Activated CD4-positive, alpha-beta memory T cell treated with anti-CD3 and anti-CD28 coated beads, Interleukin-2, amount 10 ng/mL, durations not matched to agents 7 days and 5 days (primary cell): Measurements from ENCODE around the gene CELA2A. TPM values are rescaled to one million over a fixed set of nuclear protein-coding genes. Genes with fewer than 3 reads are reported as not detected.
"Not testable (repeated sequence)": the region's sequence is repeated elsewhere in the genome, so short reads cannot be mapped to it uniquely, and the experiment has no call there.

Experiments used
- CTCF ChIA-PET: fragments of 350-600 bp; sonication (Branson Sonifier 250); formaldehyde crosslinking; loops from one replicate; lab custom pipeline; 2021; ENCODE audit warnings: antibody characterized with exemption, inconsistent platforms; lab: Charles Lee
- POLR2A ChIA-PET: fragments of 350-600 bp; sonication (Branson Sonifier 250); formaldehyde crosslinking; loops from one replicate; lab custom pipeline; 2021; ENCODE audit warnings: antibody characterized with exemption; lab: Charles Lee
- DNase-seq: peaks from one replicate; pipeline ENCODE4 v3.0.0-alpha.2; 2020
- H3K27ac Mint-ChIP-seq: one replicate; pipeline ENCODE4 v1.8.0; 2021; ENCODE audit warnings: mild to moderate bottlenecking, mixed read lengths
- H3K27me3 Mint-ChIP-seq: one replicate; pipeline ENCODE4 v1.8.0; 2021; ENCODE audit warnings: mixed read lengths
- H3K36me3 Mint-ChIP-seq: one replicate; pipeline ENCODE4 v1.8.0; 2021; ENCODE audit warnings: low read depth, mixed read lengths
- H3K4me1 Mint-ChIP-seq: one replicate; pipeline ENCODE4 v1.8.0; 2021; ENCODE audit warnings: mixed read lengths
- H3K4me3 Mint-ChIP-seq: one replicate; pipeline ENCODE4 v1.8.0; 2021; ENCODE audit warnings: mild to moderate bottlenecking, mixed read lengths
- H3K9me3 Mint-ChIP-seq: one replicate; pipeline ENCODE4 v1.8.0; 2021; ENCODE audit warnings: mixed read lengths
- total RNA-seq, 2 experiments: library from RNA; stranded (reverse); gene quantifications; one replicate each; pipeline ENCODE4 v1.2.3, GENCODE V29; 2021

Gene CELA2A
- total RNA-seq, 2 experiments from 2014 or later, result not detected

DNA sequence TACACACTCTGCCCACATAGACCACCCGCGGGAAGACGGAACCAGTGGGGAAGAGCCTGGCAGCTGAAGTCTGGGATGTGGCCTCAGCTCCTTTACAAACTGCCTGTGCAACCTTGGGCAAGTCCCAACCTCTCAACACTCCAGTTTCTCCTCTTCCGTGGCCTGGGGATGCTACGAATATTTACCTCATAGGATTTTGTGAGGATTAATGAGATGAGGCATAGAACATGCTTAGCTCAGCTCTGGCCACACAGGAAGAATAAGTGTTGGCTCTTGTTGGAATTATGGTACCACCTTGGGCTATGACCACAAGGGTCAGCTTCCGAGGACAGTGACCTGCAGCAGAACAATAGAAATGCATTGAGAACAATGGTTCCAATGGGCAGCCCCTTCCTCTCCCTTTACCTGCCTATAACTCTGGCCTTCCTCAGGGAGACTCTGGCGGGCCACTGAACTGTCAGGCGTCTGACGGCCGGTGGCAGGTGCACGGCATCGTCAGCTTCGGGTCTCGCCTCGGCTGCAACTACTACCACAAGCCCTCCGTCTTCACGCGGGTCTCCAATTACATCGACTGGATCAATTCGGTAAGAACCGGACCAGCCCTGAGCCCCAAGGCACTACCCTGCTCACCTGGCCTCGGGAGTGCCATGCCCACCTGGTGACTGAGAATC lies 10.6 kb downstream of the CELA2A start:
- H3K4me1 Mint-ChIP-seq, H3K27ac Mint-ChIP-seq, H3K4me3 Mint-ChIP-seq, H3K9me3 Mint-ChIP-seq, CTCF ChIA-PET, DNase-seq, POLR2A ChIA-PET, H3K36me3 Mint-ChIP-seq: not testable (repeated sequence)
- H3K27me3 Mint-ChIP-seq, result peaks cover 12% of the 10 kb centered on the region

- no peak for DNase-seq
- ChIA-PET POLR2A (no interaction called here), CTCF (no interaction called here)
- no peaks in the 10 kb centered on the region for H3K36me3 Mint-ChIP-seq
- H3K27ac Mint-ChIP-seq, result no peak overlapping the region
- peaks cover 3% of the 10 kb centered on the region for H3K4me1 Mint-ChIP-seq
- no peaks in the 10 kb centered on the region for H3K9me3 Mint-ChIP-seq
- no peak overlapping the region for H3K4me3 Mint-ChIP-seq
- peaks cover 12% of the 10 kb centered on the region for H3K27me3 Mint-ChIP-seq
Observed at GRCh38 chr1:15468145-15468544, 11.6 kb downstream of the CELA2A start.

DNA sequence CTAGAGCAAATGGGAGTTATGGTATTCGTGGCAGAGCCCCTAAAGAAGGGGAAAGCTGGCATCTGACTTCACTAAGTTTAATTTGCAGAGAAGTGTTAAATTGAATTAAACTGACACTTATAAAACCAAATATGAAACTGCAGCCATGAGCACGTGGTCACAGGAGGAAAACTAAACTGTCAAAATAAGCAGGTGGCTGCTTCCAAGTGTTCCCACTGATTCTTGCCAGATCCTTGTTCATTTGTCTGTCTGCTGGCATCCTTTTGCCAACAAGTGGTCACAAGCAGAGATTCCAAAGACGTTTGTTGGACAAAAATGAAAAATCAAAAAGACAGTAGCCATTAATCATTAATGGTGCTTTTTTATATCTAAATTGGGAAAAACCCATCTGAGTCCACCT lies 12.8 kb downstream of the CELA2A start:
- CTCF ChIA-PET, result no interaction called here
- H3K27ac Mint-ChIP-seq, result no peak overlapping the region

GRCh38 chr1:15469821-15470448 lies 13.4 kb downstream of the CELA2A start:
- POLR2A ChIA-PET, result interaction anchor here (0.6 kb wide), 1 partner anchor 272 kb away, joined by 3 read pairs; the partner anchor contains the start of gene TMEM82
- CTCF ChIA-PET, H3K36me3 Mint-ChIP-seq, H3K27me3 Mint-ChIP-seq, H3K27ac Mint-ChIP-seq, DNase-seq, H3K4me1 Mint-ChIP-seq, H3K9me3 Mint-ChIP-seq, H3K4me3 Mint-ChIP-seq: not testable (repeated sequence)

More for the DNA sequence above, 12.8 kb downstream of the CELA2A start:
- Mint-ChIP-seq H3K4me3 (no peak overlapping the region), H3K27me3 (peaks cover 9% of the 10 kb centered on the region), H3K9me3 (no peaks in the 10 kb centered on the region), H3K4me1 (no peaks in the 10 kb centered on the region), H3K36me3 (no peaks in the 10 kb centered on the region)
- POLR2A ChIA-PET, result interaction anchor here (0.6 kb wide), 1 partner anchor 273 kb away, joined by 3 read pairs; the partner anchor contains the start of gene TMEM82
- DNase-seq, result no peak

DNA sequence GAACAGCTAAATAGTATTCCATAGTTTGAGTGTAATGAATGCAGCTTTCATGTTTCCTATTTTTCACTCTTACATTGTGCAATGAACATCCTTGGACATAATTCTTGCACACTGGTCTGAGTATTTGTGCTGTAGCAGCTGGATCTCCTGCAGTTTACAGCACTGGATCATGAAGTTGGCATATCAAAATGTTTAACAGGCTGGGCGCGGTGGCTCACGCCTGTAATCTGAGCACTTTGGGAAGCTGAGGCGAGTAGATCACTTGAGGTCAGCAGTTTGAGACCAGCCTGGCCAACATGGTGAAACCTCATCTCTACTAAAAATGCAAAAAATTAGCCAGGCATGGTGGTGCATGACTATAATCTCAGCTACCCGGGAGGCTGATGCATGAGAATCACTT lies 14.5 kb downstream of the CELA2A start:
- DNase-seq, H3K4me3 Mint-ChIP-seq, H3K9me3 Mint-ChIP-seq, H3K27ac Mint-ChIP-seq, H3K4me1 Mint-ChIP-seq, POLR2A ChIA-PET, H3K27me3 Mint-ChIP-seq, H3K36me3 Mint-ChIP-seq, CTCF ChIA-PET: not testable (repeated sequence)

DNA sequence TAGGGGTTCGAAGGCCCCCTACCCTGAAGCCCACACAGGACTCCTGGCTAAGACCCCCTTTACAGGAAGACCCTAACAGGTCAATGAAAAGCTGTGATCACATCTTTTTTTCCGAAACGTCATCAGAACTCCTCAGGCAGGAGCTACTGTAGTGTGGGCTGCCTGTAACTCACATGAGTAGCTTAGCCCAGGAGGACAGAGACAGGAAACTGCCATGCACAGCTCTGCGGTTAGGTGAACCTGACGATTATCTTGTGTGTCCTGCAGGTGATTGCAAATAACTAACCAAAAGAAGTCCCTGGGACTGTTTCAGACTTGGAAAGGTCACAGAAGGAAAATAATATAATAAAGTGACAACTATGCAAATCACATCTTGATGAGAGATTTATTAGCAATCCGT lies 15.2 kb downstream of the CELA2A start:
- H3K4me1 Mint-ChIP-seq, CTCF ChIA-PET, H3K9me3 Mint-ChIP-seq, POLR2A ChIA-PET, H3K36me3 Mint-ChIP-seq, H3K27ac Mint-ChIP-seq, H3K4me3 Mint-ChIP-seq, H3K27me3 Mint-ChIP-seq: not testable (repeated sequence)
- peak; percentile 19 for DNase-seq

DNA sequence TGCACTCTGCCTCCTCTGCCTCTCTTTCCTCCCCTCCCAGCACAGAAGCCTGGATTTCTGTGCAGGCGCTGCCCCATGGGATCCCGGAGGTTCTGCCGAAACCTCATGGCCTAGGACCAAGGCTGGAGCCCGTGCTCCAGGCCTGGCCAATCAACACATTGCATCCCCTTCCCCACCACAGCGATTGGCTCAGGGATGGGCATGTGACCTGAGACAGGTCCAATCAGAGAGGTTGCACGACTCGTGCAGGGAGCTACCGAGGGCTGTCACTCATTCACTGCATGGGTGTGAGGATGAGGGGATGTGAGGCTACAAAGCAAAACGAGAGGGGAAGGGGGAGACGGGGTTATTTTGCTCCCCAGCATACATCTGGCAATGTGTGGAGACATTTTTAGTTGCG lies 16.1 kb downstream of the CELA2A start:
- H3K4me1 Mint-ChIP-seq, result no peaks in the 10 kb centered on the region
- POLR2A ChIA-PET, result no interaction called here
- CTCF ChIA-PET, result no interaction called here
- no peak for DNase-seq
- no peak overlapping the region for H3K27ac Mint-ChIP-seq
- H3K4me3 Mint-ChIP-seq, result no peak overlapping the region
- H3K9me3 Mint-ChIP-seq, result no peaks in the 10 kb centered on the region
- peaks cover 6% of the 10 kb centered on the region for H3K27me3 Mint-ChIP-seq
- H3K36me3 Mint-ChIP-seq, result no peaks in the 10 kb centered on the region

DNA sequence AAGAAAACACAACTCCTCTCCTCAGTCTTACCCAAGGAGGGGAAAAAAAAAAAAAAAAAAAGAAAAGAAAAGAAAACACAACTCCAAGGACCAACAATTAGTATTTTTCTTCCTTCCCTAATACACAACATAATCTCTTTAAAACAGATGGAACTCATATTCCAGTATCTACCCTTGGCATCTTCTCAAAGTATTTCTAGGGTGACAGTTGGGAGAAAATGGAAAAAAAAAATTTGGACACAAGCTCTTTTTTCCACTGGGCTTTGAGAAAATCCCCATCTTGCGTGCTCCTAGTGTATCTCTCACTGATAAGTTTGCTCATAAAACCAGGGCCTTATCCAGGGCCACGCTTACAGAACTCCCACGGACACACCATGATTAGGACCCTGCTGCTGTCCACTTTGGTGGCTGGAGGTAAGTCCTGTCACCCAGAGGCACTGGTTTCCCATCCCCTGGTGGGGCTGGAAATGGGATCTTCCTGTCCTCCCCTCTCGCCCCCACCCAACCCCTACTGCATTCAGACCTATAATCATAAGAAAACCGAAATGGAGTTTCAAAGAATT lies 19.3 kb downstream of the CELA2A start, which contains the start of gene CELA2B:
Gene CELA2B, plus strand, starts transcription at position 353 of the 563 bp plus-strand sequence. Its CDS starts 22 bp downstream, at position 375.
- Mint-ChIP-seq H3K36me3 (no peaks in the 10 kb centered on the region), H3K27ac (no peak within 1 kb of the TSS), H3K9me3 (no peaks in the 10 kb centered on the region), H3K4me3 (no peak within 1 kb of the TSS), H3K4me1 (no peaks in the 10 kb centered on the region), H3K27me3 (peaks cover 1% of the 10 kb centered on the region)
- CTCF ChIA-PET, result no interaction called here
- DNase-seq, result no peak
- POLR2A ChIA-PET, result no interaction called here

DNA sequence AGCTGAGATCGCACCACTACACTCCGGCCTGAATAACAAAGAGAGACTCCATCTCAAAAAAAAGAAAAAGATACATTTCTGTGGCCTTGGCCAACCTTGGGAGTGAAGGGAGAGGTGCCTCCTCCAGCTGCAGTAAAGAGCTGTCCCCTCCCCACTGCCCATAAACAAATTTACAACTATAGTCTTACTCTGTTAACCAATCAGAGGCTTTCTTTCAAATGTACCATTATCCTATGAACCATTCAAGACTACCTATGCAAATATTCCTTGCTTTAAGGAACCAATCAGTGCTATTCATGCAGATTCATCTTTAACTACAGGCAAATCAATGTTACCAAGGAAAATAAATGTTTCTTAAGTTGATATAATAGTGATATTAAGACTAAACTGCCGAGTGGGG lies 20.4 kb downstream of the CELA2A start:
- no peak overlapping the region for H3K27ac Mint-ChIP-seq
- H3K4me3 Mint-ChIP-seq, result no peak overlapping the region
- DNase-seq, result no peak
- H3K36me3 Mint-ChIP-seq, result no peaks in the 10 kb centered on the region
- ChIA-PET CTCF (no interaction called here), POLR2A (no interaction called here)
- no peaks in the 10 kb centered on the region for H3K4me1 Mint-ChIP-seq
- no peaks in the 10 kb centered on the region for H3K9me3 Mint-ChIP-seq
- peaks cover 1% of the 10 kb centered on the region for H3K27me3 Mint-ChIP-seq

- Mint-ChIP-seq H3K4me3 (no peak overlapping the region), H3K36me3 (no peaks in the 10 kb centered on the region), H3K4me1 (no peaks in the 10 kb centered on the region), H3K27ac (no peak overlapping the region), H3K27me3 (peaks cover 1% of the 10 kb centered on the region), H3K9me3 (no peaks in the 10 kb centered on the region)
- POLR2A ChIA-PET, result no interaction called here
- CTCF ChIA-PET, result interaction anchor here (1.0 kb wide), 1 partner anchor 18 kb away, joined by 4 read pairs; no protein-coding TSS in a partner anchor
- no peak for DNase-seq
Observed at GRCh38 chr1:15477646-15478212, 21.2 kb downstream of the CELA2A start.

DNA sequence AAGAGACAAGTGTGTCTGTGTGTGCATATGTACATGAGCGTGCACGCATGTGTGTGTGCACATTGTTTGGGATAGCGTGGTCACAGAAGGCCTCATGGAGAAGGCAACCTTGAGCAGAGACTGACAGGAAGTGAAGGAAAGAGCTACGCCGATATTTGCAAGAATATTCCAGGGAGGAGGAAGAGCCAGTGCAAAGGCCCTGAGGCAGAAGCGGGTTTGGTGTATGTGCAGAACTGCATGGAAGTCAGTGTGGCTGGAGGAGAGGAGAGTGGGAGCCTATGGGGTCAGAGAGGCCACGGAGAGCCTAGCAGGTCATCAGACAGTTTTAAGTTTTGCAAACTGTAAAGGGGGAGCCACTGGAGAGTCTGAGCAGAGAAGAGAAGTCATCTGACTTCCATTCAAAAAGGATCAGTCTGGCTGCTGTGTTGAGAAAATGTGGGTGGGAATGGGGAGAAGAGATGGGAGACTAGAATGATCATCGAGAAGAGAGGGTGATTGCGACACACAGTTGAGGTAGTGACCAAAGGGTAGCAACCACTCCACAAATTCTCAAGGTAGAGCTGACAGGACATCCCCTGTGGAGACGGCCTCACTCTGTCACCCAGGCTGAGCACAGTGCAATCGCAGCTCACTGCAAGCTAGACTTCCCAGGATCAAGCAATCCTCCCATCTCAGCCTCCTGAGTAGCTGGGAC lies 23.3 kb downstream of the CELA2A start:
- ChIA-PET CTCF (no interaction called here), POLR2A (no interaction called here)
- Mint-ChIP-seq H3K9me3 (no peaks in the 10 kb centered on the region), H3K27ac (no peak overlapping the region), H3K36me3 (peaks cover 2% of the 10 kb centered on the region), H3K4me3 (no peak overlapping the region), H3K4me1 (peaks cover 2% of the 10 kb centered on the region), H3K27me3 (peaks cover 1% of the 10 kb centered on the region)
- DNase-seq, result no peak

DNA sequence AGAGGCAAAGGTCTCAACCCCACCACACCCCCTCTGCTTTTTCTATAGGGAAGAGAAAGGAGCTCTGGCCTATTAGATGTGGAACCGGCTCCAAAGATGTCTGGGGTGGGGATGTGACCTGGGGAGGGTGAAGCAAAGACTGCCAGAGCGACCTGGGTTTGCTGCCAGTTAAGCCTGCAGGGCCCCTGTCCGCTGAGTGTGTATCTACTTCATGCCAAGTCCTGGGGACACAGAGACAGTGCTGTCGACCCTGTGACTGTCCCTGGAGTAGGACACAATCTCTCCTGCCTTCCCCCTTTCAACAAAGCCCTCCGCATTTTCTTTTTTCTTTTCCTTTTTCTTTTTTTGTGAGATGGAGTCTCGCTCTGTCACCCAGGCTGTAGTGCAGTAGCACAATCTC lies 25.9 kb downstream of the CELA2A start:
- H3K27ac Mint-ChIP-seq, H3K4me3 Mint-ChIP-seq, H3K27me3 Mint-ChIP-seq, DNase-seq, CTCF ChIA-PET, H3K9me3 Mint-ChIP-seq, H3K36me3 Mint-ChIP-seq, POLR2A ChIA-PET, H3K4me1 Mint-ChIP-seq: not testable (repeated sequence)

DNA sequence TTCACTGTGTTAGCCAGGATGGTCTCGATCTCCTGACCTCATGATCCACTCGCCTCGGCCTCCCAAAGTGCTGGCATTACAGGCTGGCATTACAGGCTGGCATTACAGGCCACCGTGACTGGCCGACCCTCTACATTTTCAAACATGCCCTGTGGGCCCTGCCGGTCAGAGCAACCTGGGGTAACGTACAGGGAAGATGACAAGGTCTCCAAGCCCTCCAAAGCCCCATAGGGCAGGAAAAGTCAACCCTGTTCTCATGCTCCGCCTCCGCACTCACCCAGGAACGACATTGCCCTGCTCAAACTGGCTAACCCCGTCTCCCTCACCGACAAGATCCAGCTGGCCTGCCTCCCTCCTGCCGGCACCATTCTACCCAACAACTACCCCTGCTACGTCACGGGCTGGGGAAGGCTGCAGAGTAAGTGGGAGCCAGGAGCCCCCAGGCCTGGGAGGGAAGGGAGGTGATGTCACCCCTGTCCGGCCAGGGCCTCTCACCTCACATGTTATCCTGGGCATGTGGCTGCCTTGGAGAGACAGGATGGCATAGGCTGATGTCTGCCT lies 26.5 kb downstream of the CELA2A start:
- H3K4me3 Mint-ChIP-seq, CTCF ChIA-PET, DNase-seq, H3K27me3 Mint-ChIP-seq, POLR2A ChIA-PET, H3K4me1 Mint-ChIP-seq, H3K27ac Mint-ChIP-seq, H3K9me3 Mint-ChIP-seq, H3K36me3 Mint-ChIP-seq: not testable (repeated sequence)
